ENCODE measurements around the gene CDC42. TPM values are rescaled to one million over a fixed set of nuclear protein-coding genes. Genes with fewer than 3 reads are reported as not detected.

Gene CDC42
- total and polyA plus RNA-seq, 10 of the 15 experiments (the other 5 are each of a cell fraction or from before 2014, with no cell fraction given) = 184 to 479 (median 326) TPM

DNA sequence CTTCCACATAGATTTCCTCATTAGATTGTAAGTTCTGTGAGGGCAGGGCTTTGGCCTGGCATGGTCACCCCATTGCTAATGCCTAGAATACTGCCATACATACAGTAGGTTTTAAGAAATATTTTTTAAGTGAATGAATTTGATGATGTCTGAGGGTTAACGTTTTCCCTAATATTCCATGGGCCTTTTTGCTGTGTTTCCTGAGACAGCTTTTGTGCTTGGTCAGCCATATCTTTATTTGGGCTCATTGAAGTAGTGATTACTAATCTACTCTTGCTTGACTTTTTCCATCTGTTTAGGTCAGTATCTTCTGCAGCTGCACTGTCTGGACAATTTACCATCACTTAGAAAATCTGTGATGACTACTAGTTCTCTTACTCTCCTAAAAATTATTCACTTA lies 3.5 kb downstream of the CDC42 start:
- H3K4me3 ChIP-seq = peak overlapping the region; percentile 41
- ATAC-seq = no peak
- POLR2A ChIA-PET = interaction anchor here (0.6 to 21.4 kb wide), 5 partner anchors 9 to 279 kb away, joined by 3 to 325 read pairs (median 6); no protein-coding TSS in a partner anchor

More for the DNA sequence above, 3.5 kb downstream of the CDC42 start:
- peaks cover 4% of the 10 kb centered on the region for H3K4me1 ChIP-seq (ENCODE audit: control insufficient read depth, insufficient read depth, low read length)
- H3K79me2 ChIP-seq (ENCODE audit: control insufficient read depth, insufficient read depth, low read length) = peaks cover 82% of the 10 kb centered on the region
- no peaks in the 10 kb centered on the region for H3K27me3 ChIP-seq (replicated peaks in 1 of 2; ENCODE audit: control insufficient read depth in 2 of 2, insufficient read depth in 2 of 2, low read length in 1 of 2)
- ChIA-PET CTCF (interaction anchor here (1.2 to 12.9 kb wide), 3 partner anchors 10 to 33 kb away, joined by 3 to 107 read pairs (median 3); no protein-coding TSS in a partner anchor), SMC1A (ENCODE audit: uncharacterized antibody, unreplicated experiment) (interaction anchor here (0.6 to 11.2 kb wide), 2 partner anchors 23 to 33 kb away, joined by 6 to 100 read pairs; no protein-coding TSS in a partner anchor), RAD21 (ENCODE audit: unreplicated experiment) (interaction anchor here (0.7 to 4.6 kb wide), 2 partner anchors 31 to 1469 kb away, joined by 3 to 54 read pairs; no protein-coding TSS in a partner anchor)
- no peak overlapping the region for H2AFZ ChIP-seq (ENCODE audit: control insufficient read depth, low read depth, low read length)
- intact Hi-C loops (cut with micrococcal nuclease; ENCODE audit: unreplicated experiment) = no loop called here
- H3K27ac ChIP-seq (ENCODE audit: control insufficient read depth, insufficient read depth) = no peak overlapping the region
- FAIRE-seq (no peak), DNase-seq (ENCODE audit: low read depth, low spot score) (no peak)
- peaks cover 0 to 10% of the 10 kb centered on the region in 2 experiments; a peak in 2 of 4 replicates for H3K36me3 ChIP-seq (ENCODE audit: control insufficient read depth in 2 of 2, insufficient read depth in 2 of 2, low read length in 1 of 2)
- no TSS peak for BruUV-seq (replicated peaks)
- H3K9ac ChIP-seq (ENCODE audit: control insufficient read depth, insufficient read depth, low read length) = no peak overlapping the region
- H3K9me3 ChIP-seq (replicated peaks; ENCODE audit: control insufficient read depth, insufficient read depth, low read length) = no peaks in the 10 kb centered on the region
- WGBS (ENCODE audit: insufficient coverage, insufficient replicate concordance, low lambda C conversion rate, missing lambda C conversion rate) = 4% methylated on average over 1 of the region's 1 CpG
- in situ Hi-C loops (cut with MboI) = no loop called here
- peak overlapping the region; percentile 57 for H3K4me2 ChIP-seq (ENCODE audit: control insufficient read depth, insufficient read depth)
- H4K20me1 ChIP-seq (ENCODE audit: control insufficient read depth, insufficient read depth) = peaks cover 12% of the 10 kb centered on the region; the same call in 1 of the 2 replicates
- TF ChIP-seq MYB (IDR thresholded peaks at IDR 0.05; ENCODE audit: borderline replicate concordance, low read depth, low read length) (no peak), SUPT20H (IDR thresholded peaks at IDR 0.05; ENCODE audit: borderline replicate concordance, control insufficient read depth, low read depth, low read length) (no peak), YY1 (IDR thresholded peaks at IDR 0.05; ENCODE audit: low read depth, low read length) (no peak), TAF1 (IDR thresholded peaks at IDR 0.05; ENCODE audit: borderline replicate concordance, low read depth, low read length) (no peak), NR2F1 (conservative IDR thresholded peaks at IDR 0.05) (no peak), POLR2AphosphoS2 (IDR thresholded peaks at IDR 0.05; ENCODE audit: low read depth, low read length) (no peak), RAD51 (IDR thresholded peaks at IDR 0.05) (no peak), CHD1 (IDR thresholded peaks at IDR 0.05; ENCODE audit: low read depth, low read length) (no peak), WRNIP1 (IDR thresholded peaks at IDR 0.05; ENCODE audit: borderline replicate concordance, low read depth, low read length) (no peak), ZZZ3 (IDR thresholded peaks at IDR 0.05; ENCODE audit: control insufficient read depth, insufficient read length, low read depth) (no peak), ETV6 (conservative IDR thresholded peaks at IDR 0.05 in 1 of 2, IDR thresholded peaks at IDR 0.05 in 1 of 2; ENCODE audit: borderline replicate concordance in 1 of 2, low read depth in 1 of 2) (no peak), JUNB (IDR thresholded peaks at IDR 0.05) (no peak), SREBF1 (IDR thresholded peaks at IDR 0.05; ENCODE audit: low read length) (no peak), TCF12 (IDR thresholded peaks at IDR 0.05; ENCODE audit: low read depth, low read length) (no peak), SUZ12 (IDR thresholded peaks at IDR 0.05; ENCODE audit: unreplicated experiment) (no peak)
- TF ChIP-seq, protein P1, sequence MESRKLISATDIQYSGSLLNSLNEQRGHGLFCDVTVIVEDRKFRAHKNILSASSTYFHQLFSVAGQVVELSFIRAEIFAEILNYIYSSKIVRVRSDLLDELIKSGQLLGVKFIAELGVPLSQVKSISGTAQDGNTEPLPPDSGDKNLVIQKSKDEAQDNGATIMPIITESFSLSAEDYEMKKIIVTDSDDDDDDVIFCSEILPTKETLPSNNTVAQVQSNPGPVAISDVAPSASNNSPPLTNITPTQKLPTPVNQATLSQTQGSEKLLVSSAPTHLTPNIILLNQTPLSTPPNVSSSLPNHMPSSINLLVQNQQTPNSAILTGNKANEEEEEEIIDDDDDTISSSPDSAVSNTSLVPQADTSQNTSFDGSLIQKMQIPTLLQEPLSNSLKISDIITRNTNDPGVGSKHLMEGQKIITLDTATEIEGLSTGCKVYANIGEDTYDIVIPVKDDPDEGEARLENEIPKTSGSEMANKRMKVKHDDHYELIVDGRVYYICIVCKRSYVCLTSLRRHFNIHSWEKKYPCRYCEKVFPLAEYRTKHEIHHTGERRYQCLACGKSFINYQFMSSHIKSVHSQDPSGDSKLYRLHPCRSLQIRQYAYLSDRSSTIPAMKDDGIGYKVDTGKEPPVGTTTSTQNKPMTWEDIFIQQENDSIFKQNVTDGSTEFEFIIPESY (IDR thresholded peaks at IDR 0.05) = no peak
- TF ChIP-seq, protein P2, sequence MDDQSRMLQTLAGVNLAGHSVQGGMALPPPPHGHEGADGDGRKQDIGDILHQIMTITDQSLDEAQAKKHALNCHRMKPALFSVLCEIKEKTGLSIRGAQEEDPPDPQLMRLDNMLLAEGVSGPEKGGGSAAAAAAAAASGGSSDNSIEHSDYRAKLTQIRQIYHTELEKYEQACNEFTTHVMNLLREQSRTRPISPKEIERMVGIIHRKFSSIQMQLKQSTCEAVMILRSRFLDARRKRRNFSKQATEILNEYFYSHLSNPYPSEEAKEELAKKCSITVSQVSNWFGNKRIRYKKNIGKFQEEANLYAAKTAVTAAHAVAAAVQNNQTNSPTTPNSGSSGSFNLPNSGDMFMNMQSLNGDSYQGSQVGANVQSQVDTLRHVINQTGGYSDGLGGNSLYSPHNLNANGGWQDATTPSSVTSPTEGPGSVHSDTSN (IDR thresholded peaks at IDR 0.05; ENCODE audit: insufficient replicate concordance, low read depth, low read length) = no peak
- TF ChIP-seq, protein P3, sequence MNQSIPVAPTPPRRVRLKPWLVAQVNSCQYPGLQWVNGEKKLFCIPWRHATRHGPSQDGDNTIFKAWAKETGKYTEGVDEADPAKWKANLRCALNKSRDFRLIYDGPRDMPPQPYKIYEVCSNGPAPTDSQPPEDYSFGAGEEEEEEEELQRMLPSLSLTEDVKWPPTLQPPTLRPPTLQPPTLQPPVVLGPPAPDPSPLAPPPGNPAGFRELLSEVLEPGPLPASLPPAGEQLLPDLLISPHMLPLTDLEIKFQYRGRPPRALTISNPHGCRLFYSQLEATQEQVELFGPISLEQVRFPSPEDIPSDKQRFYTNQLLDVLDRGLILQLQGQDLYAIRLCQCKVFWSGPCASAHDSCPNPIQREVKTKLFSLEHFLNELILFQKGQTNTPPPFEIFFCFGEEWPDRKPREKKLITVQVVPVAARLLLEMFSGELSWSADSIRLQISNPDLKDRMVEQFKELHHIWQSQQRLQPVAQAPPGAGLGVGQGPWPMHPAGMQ (IDR thresholded peaks at IDR 0.05; ENCODE audit: borderline replicate concordance) = no peak
- TF ChIP-seq, protein P4, sequence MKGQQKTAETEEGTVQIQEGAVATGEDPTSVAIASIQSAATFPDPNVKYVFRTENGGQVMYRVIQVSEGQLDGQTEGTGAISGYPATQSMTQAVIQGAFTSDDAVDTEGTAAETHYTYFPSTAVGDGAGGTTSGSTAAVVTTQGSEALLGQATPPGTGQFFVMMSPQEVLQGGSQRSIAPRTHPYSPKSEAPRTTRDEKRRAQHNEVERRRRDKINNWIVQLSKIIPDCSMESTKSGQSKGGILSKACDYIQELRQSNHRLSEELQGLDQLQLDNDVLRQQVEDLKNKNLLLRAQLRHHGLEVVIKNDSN (IDR thresholded peaks at IDR 0.05; ENCODE audit: borderline replicate concordance, extremely low read length, insufficient read depth, low read depth, low read length) = no peak

Data from GM12878 (cell line).